K562 (cell line): Measurements from ENCODE around the gene ABHD14A. TPM values are rescaled to one million over a fixed set of nuclear protein-coding genes. Genes with fewer than 3 reads are reported as not detected.

ENCODE experiments used
- ARID2 ChIP-seq: fragments of 450-650 bp; IDR thresholded peaks from 2 replicates; pipeline ENCODE4 v1.6.1; 2017; ENCODE audit warnings: antibody characterized with exemption, mild to moderate bottlenecking
- CBFA2T3 ChIP-seq: fragments of 450-650 bp; IDR thresholded peaks from 2 replicates; pipeline ENCODE4 v1.6.1; 2017
- CLOCK ChIP-seq: fragments of 250-450 bp; sonication (Bioruptor Pico); IDR thresholded peaks from 2 replicates; pipeline ENCODE4 v1.4.0; 2020; ENCODE audit warnings: mild to moderate bottlenecking, moderate library complexity, borderline replicate concordance
- COPS2 ChIP-seq: fragments of 450-650 bp; conservative IDR thresholded peaks from 2 replicates; pipeline ENCODE4 v1.6.1; 2016; ENCODE audit warnings: mild to moderate bottlenecking, moderate library complexity
- CREB1 ChIP-seq, 2 experiments: sonication (generic) in 1 of 2; formaldehyde crosslinking in 1 of 2; IDR thresholded peaks; 2 replicates each; pipeline versions ENCODE4 v1.6.1 to v1.8.0; 2012 to 2022; ENCODE audit warnings: inconsistent platforms in 1 of 2, mild to moderate bottlenecking in 1 of 2, missing genetic modification reagents in 1 of 2, moderate library complexity in 1 of 2
- DLX4 ChIP-seq: fragments of 250-450 bp; sonication (Bioruptor Pico); IDR thresholded peaks from 2 replicates; pipeline ENCODE4 v1.6.1; 2021; ENCODE audit warnings: mild to moderate bottlenecking
- HES1 ChIP-seq: fragments of 450-650 bp; IDR thresholded peaks from 2 replicates; pipeline ENCODE4 v1.6.1; 2016; ENCODE audit warnings: low read depth, mild to moderate bottlenecking, moderate library complexity
- HLTF ChIP-seq: fragments of 450-650 bp; IDR thresholded peaks from 2 replicates; pipeline ENCODE4 v1.6.1; 2016
- JUND ChIP-seq, 2 experiments: IDR thresholded peaks; 2 replicates in 1 of 2; 3 replicates in 1 of 2; pipeline ENCODE4 v1.6.1; 2011; ENCODE audit warnings: borderline replicate concordance in 2 of 2, low read depth in 2 of 2, low read length in 2 of 2, improper control_type of control experiment in 1 of 2, missing biosample characterization in 1 of 2, missing genetic modification characterization in 1 of 2, missing genetic modification reagents in 1 of 2
- KLF1 ChIP-seq: fragments of 450-650 bp; IDR thresholded peaks from 2 replicates; pipeline ENCODE4 v1.6.1; 2016; ENCODE audit warnings: missing genetic modification characterization, missing compliant biosample characterization
- POLR3G ChIP-seq: IDR thresholded peaks from 2 replicates; pipeline ENCODE4 v1.6.1; 2011; ENCODE audit not compliant: insufficient read length, insufficient replicate concordance; ENCODE audit errors: extremely low read depth
- ZNF140 ChIP-seq: fragments of 250-450 bp; sonication (Bioruptor Pico); IDR thresholded peaks from 2 replicates; pipeline ENCODE4 v1.8.0; 2021; ENCODE audit warnings: moderate library complexity, mild to moderate bottlenecking, inconsistent platforms
- ZNF695 ChIP-seq: fragments of 450-650 bp; formaldehyde crosslinking; IDR thresholded peaks from 2 replicates; pipeline ENCODE4 v1.4.0; 2020; ENCODE audit warnings: mild to moderate bottlenecking, moderate library complexity
- ZNF780A ChIP-seq: fragments of 250-450 bp; sonication (Bioruptor Pico); IDR thresholded peaks from 2 replicates; pipeline ENCODE4 v1.5.0; 2021; ENCODE audit warnings: mild to moderate bottlenecking
- polyA plus RNA-seq, 8 experiments: library from polyadenylated mRNA; depleted of rRNA in 4 of 8; stranded (reverse) in 5 of 8; unstranded in 3 of 8; fragments of >200 nt; fragmentation: Nextera tagmentation in 2 of 8; fragmentation: Illumina TruSeq in 1 of 8; extraction: Ambion mirVana in 2 of 8; extraction: Trizol in 1 of 8; gene quantifications; 2 replicates each; pipeline versions ENCODE4 v1.2.1 to v1.2.3, GENCODE V29; 2011 to 2014; ENCODE audit warnings: inconsistent platforms in 1 of 8, missing spikeins in 1 of 8
- total RNA-seq, 7 experiments: library from RNA; depleted of rRNA in 6 of 7; stranded (reverse); fragments of >200 nt in 6 of 7; fragmentation: Illumina TruSeq in 2 of 7; extraction: Trizol in 2 of 7; gene quantifications; 2 replicates each; pipeline versions ENCODE4 v1.2.1 to v1.2.3, GENCODE V29; 2011 to 2021; ENCODE audit warnings: low replicate concordance in 1 of 7
- TF ChIP-seq, protein P1 (sequence below): fragments of 200-800 bp; sonication (Bioruptor generic); IDR thresholded peaks from 2 replicates; pipeline ENCODE4 v1.6.1; 2016; ENCODE audit warnings: missing genetic modification characterization, missing compliant biosample characterization
- TF ChIP-seq, protein P2 (sequence below): fragments of 450-650 bp; conservative IDR thresholded peaks from 2 replicates; pipeline ENCODE4 v1.6.1; 2016; ENCODE audit warnings: missing genetic modification characterization, low read depth, mild to moderate bottlenecking, control low read depth, missing compliant biosample characterization

The ABHD14A gene
- total and polyA plus RNA-seq, 9 of the 15 experiments (the other 6 are each of a cell fraction or from before 2014, with no cell fraction given): 0.90 to 10.5 (median 8.3) TPM

- TF ChIP-seq, protein P1, sequence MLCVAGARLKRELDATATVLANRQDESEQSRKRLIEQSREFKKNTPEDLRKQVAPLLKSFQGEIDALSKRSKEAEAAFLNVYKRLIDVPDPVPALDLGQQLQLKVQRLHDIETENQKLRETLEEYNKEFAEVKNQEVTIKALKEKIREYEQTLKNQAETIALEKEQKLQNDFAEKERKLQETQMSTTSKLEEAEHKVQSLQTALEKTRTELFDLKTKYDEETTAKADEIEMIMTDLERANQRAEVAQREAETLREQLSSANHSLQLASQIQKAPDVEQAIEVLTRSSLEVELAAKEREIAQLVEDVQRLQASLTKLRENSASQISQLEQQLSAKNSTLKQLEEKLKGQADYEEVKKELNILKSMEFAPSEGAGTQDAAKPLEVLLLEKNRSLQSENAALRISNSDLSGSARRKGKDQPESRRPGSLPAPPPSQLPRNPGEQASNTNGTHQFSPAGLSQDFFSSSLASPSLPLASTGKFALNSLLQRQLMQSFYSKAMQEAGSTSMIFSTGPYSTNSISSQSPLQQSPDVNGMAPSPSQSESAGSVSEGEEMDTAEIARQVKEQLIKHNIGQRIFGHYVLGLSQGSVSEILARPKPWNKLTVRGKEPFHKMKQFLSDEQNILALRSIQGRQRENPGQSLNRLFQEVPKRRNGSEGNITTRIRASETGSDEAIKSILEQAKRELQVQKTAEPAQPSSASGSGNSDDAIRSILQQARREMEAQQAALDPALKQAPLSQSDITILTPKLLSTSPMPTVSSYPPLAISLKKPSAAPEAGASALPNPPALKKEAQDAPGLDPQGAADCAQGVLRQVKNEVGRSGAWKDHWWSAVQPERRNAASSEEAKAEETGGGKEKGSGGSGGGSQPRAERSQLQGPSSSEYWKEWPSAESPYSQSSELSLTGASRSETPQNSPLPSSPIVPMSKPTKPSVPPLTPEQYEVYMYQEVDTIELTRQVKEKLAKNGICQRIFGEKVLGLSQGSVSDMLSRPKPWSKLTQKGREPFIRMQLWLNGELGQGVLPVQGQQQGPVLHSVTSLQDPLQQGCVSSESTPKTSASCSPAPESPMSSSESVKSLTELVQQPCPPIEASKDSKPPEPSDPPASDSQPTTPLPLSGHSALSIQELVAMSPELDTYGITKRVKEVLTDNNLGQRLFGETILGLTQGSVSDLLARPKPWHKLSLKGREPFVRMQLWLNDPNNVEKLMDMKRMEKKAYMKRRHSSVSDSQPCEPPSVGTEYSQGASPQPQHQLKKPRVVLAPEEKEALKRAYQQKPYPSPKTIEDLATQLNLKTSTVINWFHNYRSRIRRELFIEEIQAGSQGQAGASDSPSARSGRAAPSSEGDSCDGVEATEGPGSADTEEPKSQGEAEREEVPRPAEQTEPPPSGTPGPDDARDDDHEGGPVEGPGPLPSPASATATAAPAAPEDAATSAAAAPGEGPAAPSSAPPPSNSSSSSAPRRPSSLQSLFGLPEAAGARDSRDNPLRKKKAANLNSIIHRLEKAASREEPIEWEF: no peak
- TF ChIP-seq HES1 (no peak), COPS2 (no peak), CLOCK (CRISPR knock-in tag) (no peak), KLF1 (tag) (no peak), HLTF (no peak), DLX4 (CRISPR knock-in tag) (no peak), CREB1 (IDR thresholded peaks at IDR 0.05) (no peak), CREB1 (CRISPR knock-in tag; IDR thresholded peaks at IDR 0.05) (no peak), CBFA2T3 (no peak), ZNF695 (CRISPR knock-in tag) (no peak), ZNF780A (CRISPR knock-in tag) (no peak), ZNF140 (CRISPR knock-in tag) (no peak), JUND (IDR thresholded peaks at IDR 0.05; ENCODE audit: borderline replicate concordance, low read depth, low read length) (no peak), JUND (tag; IDR thresholded peaks at IDR 0.05; ENCODE audit: borderline replicate concordance, low read depth, low read length) (no peak), ARID2 (no peak), POLR3G (no peak)
- TF ChIP-seq, protein P2, sequence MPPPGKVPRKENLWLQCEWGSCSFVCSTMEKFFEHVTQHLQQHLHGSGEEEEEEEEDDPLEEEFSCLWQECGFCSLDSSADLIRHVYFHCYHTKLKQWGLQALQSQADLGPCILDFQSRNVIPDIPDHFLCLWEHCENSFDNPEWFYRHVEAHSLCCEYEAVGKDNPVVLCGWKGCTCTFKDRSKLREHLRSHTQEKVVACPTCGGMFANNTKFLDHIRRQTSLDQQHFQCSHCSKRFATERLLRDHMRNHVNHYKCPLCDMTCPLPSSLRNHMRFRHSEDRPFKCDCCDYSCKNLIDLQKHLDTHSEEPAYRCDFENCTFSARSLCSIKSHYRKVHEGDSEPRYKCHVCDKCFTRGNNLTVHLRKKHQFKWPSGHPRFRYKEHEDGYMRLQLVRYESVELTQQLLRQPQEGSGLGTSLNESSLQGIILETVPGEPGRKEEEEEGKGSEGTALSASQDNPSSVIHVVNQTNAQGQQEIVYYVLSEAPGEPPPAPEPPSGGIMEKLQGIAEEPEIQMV (tag): no peak
Measured at GRCh38 chr3:52001443-52001974, 26.6 kb downstream of the ABHD14A start (continued).
